IMR-90 (cell line): Measurements from ENCODE around the gene GNAS-AS1. TPM values are rescaled to one million over a fixed set of nuclear protein-coding genes. Genes with fewer than 3 reads are reported as not detected.

Experiments used
- ATAC-seq: fragments of 200-7000 bp; cut with Tn5 transposase; 2 replicates; pipeline ENCODE4 v1.9.1; 2020; ENCODE audit warnings: low read depth, mild to moderate bottlenecking, moderate library complexity
- BruUV-seq: library from RNA; stranded (reverse); fragments of 400-500 nt; replicated peaks from 2 replicates; lab custom pipeline; 2021; lab: Mats Ljungman, UMichigan
- CTCF ChIA-PET: fragments of 300-600 bp; formaldehyde crosslinking; extraction: SDS; loops from one replicate; lab custom pipeline; 2021; ENCODE audit warnings: antibody characterized with exemption; lab: Yijun Ruan, JAX
- POLR2A ChIA-PET: fragments of 300-600 bp; sonication (Branson Sonifier 250); formaldehyde crosslinking; loops from one replicate; lab custom pipeline; 2022; ENCODE audit warnings: antibody characterized with exemption; ENCODE audit not compliant: unreplicated experiment; lab: Charles Lee
- DNase-seq: peaks from one replicate; pipeline ENCODE4 v3.0.0; 2013
- H2AFZ ChIP-seq: replicated peaks from 2 replicates; pipeline ENCODE3; 2013; ENCODE audit warnings: low read length, mild to moderate bottlenecking; ENCODE audit not compliant: poor library complexity
- H2AK5ac ChIP-seq: 2 replicates; pipeline ENCODE4 v1.6.1; 2013; ENCODE audit warnings: low read depth, low read length, inconsistent platforms
- H2AK9ac ChIP-seq: replicated peaks from 2 replicates; pipeline ENCODE3; 2013; ENCODE audit warnings: mild to moderate bottlenecking, low read depth, low read length, moderate library complexity; ENCODE audit not compliant: poor library complexity
- H2BK120ac ChIP-seq: 2 replicates; pipeline ENCODE4 v1.6.1; 2013; ENCODE audit warnings: low read depth, low read length, inconsistent platforms
- H2BK15ac ChIP-seq: 3 replicates; pipeline ENCODE4 v1.6.1; 2013; ENCODE audit warnings: low read depth, low read length, inconsistent platforms
- H2BK20ac ChIP-seq: 2 replicates; pipeline ENCODE4 v1.6.1; 2013; ENCODE audit warnings: low read depth, mild to moderate bottlenecking, inconsistent platforms, low read length, moderate library complexity
- H2BK5ac ChIP-seq: 2 replicates; pipeline ENCODE4 v1.6.1; 2013; ENCODE audit warnings: mild to moderate bottlenecking, low read depth, low read length, inconsistent platforms; ENCODE audit not compliant: poor library complexity, severe bottlenecking
- H3K14ac ChIP-seq: replicated peaks from 2 replicates; pipeline ENCODE4 v1.6.1; 2013; ENCODE audit warnings: low read depth, low read length, inconsistent platforms
- H3K18ac ChIP-seq: 2 replicates; pipeline ENCODE4 v1.6.1; 2013; ENCODE audit warnings: low read depth, low read length, control low read depth
- H3K23ac ChIP-seq: 2 replicates; pipeline ENCODE4 v1.6.1; 2013; ENCODE audit warnings: low read depth, low read length, inconsistent platforms
- H3K27ac ChIP-seq: 2 replicates; pipeline ENCODE4 v1.5.1; 2013; ENCODE audit warnings: mild to moderate bottlenecking, control low read depth, low read length; ENCODE audit not compliant: insufficient read depth
- H3K27me3 ChIP-seq: 2 replicates; pipeline ENCODE4 v1.6.1; 2013; ENCODE audit warnings: low read length; ENCODE audit not compliant: control insufficient read depth, insufficient read depth
- H3K36me3 ChIP-seq: 2 replicates; pipeline ENCODE4 v1.6.1; 2013; ENCODE audit warnings: low read length, mixed read lengths; ENCODE audit not compliant: control insufficient read depth, insufficient read depth
- H3K4ac ChIP-seq: 2 replicates; pipeline ENCODE4 v1.6.1; 2013; ENCODE audit warnings: low read depth, low read length, inconsistent platforms
- H3K4me1 ChIP-seq: 2 replicates; pipeline ENCODE4 v1.6.1; 2013; ENCODE audit warnings: low read length, mixed read lengths; ENCODE audit not compliant: control insufficient read depth, insufficient read depth
- H3K4me2 ChIP-seq: 2 replicates; pipeline ENCODE4 v1.6.1; 2013; ENCODE audit warnings: low read depth, mild to moderate bottlenecking, control low read depth, low read length, moderate library complexity
- H3K4me3 ChIP-seq: 2 replicates; pipeline ENCODE4 v1.5.1; 2013; ENCODE audit warnings: low read depth, mild to moderate bottlenecking, control low read depth, low read length, moderate library complexity; ENCODE audit not compliant: insufficient read depth
- H3K56ac ChIP-seq: 2 replicates; pipeline ENCODE4 v1.6.1; 2013; ENCODE audit warnings: low read length, inconsistent platforms; ENCODE audit not compliant: insufficient read depth; ENCODE audit errors: extremely low read depth
- H3K79me1 ChIP-seq, 2 experiments: 2 replicates each; pipeline ENCODE4 v1.6.1; 2013; ENCODE audit warnings: low read length in 2 of 2, inconsistent platforms in 1 of 2, low read depth in 1 of 2
- H3K9ac ChIP-seq: 2 replicates; pipeline ENCODE4 v1.6.1; 2013; ENCODE audit warnings: low read depth, low read length, control low read depth
- H3K9me1 ChIP-seq: 2 replicates; pipeline ENCODE4 v1.6.1; 2013; ENCODE audit warnings: low read length, inconsistent platforms; ENCODE audit not compliant: insufficient read depth
- H3K9me3 ChIP-seq: 2 replicates; pipeline ENCODE4 v1.6.1; 2013; ENCODE audit warnings: low read length; ENCODE audit not compliant: control insufficient read depth, insufficient read depth
- H4K20me1 ChIP-seq: 2 replicates; pipeline ENCODE4 v1.6.1; 2013; ENCODE audit warnings: low read length, inconsistent platforms; ENCODE audit not compliant: insufficient read depth
- H4K5ac ChIP-seq: 2 replicates; pipeline ENCODE4 v1.6.1; 2013; ENCODE audit warnings: mild to moderate bottlenecking, low read depth, low read length, control low read depth
- H4K8ac ChIP-seq, 2 experiments: 2 replicates each; pipeline ENCODE4 v1.6.1; 2013; ENCODE audit warnings: low read depth in 2 of 2, low read length in 2 of 2, control low read depth in 1 of 2, inconsistent platforms in 1 of 2
- H4K91ac ChIP-seq: 2 replicates; pipeline ENCODE4 v1.6.1; 2013; ENCODE audit warnings: low read depth, low read length, inconsistent platforms; ENCODE audit not compliant: insufficient read depth
- BHLHE40 ChIP-seq: fragments of 150-350 bp; IDR thresholded peaks from 2 replicates; pipeline ENCODE4 v1.6.1; 2016; ENCODE audit warnings: mild to moderate bottlenecking, low read depth, low read length
- MXI1 ChIP-seq: IDR thresholded peaks from 2 replicates; pipeline ENCODE4 v1.6.1; 2012; ENCODE audit warnings: low read depth, mild to moderate bottlenecking, low read length, moderate library complexity, borderline replicate concordance
- RCOR1 ChIP-seq: IDR thresholded peaks from 2 replicates; pipeline ENCODE4 v1.6.1; 2012; ENCODE audit warnings: mild to moderate bottlenecking, low read length, improper control_type of control experiment; ENCODE audit not compliant: insufficient replicate concordance
- WGBS, 2 experiments: methylation state at CpG; one replicate each; pipeline versions ENCODE4 v1.1.5 to v1.1.7; 2013; ENCODE audit warnings: missing lambda C conversion rate in 2 of 2; ENCODE audit not compliant: insufficient read length in 1 of 2; ENCODE audit errors: extremely low coverage in 2 of 2; 5-methylcytosine and 5-hydroxymethylcytosine counted together
- dilution Hi-C: fragments of 300-500 bp; cut with HindIII; formaldehyde crosslinking; loops from one replicate; pipeline ENCODE4 v1.14.3; 2018; ENCODE audit warnings: low sequenced_read_pairs; ENCODE audit not compliant: unreplicated experiment
- in situ Hi-C: fragments of 300-500 bp; cut with MboI; formaldehyde crosslinking; loops from 3 replicates; pipeline ENCODE4 v1.14.3; 2019; ENCODE audit warnings: low sequenced_read_pairs, inconsistent platforms, mixed read lengths
- intact Hi-C: fragments of 100-400 bp; cut with micrococcal nuclease; formaldehyde crosslinking; loops from 2 replicates; pipeline ENCODE4 v1.10.0; 2022
- polyA plus RNA-seq, 3 experiments: library from polyadenylated mRNA; depleted of rRNA; stranded (reverse); fragments of >200 nt; gene quantifications; 2 replicates each; pipeline ENCODE4 v1.2.3, GENCODE V29; 2012; ENCODE audit warnings: low replicate concordance in 1 of 3
- total RNA-seq: library from RNA; depleted of rRNA; stranded (reverse); fragments of >200 nt; gene quantifications from 2 replicates; pipeline ENCODE4 v1.2.3, GENCODE V29; 2012

Gene GNAS-AS1
- total and polyA plus RNA-seq, 2 of the 4 experiments (the other 2 are of a cell fraction), result 0.54 to 0.60 TPM

DNA sequence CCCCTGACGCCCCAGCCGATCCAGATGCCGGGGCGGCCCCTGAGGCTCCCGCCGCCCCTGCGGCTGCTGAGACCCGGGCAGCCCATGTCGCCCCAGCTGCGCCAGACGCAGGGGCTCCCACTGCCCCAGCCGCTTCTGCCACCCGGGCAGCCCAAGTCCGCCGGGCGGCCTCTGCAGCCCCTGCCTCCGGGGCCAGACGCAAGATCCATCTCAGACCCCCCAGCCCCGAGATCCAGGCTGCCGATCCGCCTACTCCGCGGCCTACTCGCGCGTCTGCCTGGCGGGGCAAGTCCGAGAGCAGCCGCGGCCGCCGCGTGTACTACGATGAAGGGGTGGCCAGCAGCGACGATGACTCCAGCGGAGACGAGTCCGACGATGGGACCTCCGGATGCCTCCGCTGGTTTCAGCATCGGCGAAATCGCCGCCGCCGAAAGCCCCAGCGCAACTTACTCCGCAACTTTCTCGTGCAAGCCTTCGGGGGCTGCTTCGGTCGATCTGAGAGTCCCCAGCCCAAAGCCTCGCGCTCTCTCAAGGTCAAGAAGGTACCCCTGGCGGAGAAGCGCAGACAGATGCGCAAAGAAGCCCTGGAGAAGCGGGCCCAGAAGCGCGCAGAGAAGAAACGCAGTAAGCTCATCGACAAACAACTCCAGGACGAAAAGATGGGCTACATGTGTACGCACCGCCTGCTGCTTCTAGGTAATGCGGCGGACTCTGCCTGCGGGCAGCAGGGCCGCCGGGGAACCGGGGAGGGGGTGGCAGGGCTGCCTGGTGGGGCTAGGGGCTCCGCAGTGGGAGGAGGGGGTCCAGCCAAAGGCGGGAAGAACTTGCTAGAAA is 4.2 kb upstream of the GNAS-AS1 start:
- H3K14ac ChIP-seq, result no peak overlapping the region
- no peak overlapping the region for H2AK5ac ChIP-seq
- H3K27ac ChIP-seq, result no peak overlapping the region
- H3K56ac ChIP-seq, result no peak overlapping the region
- H3K4me3 ChIP-seq, result peak overlapping the region; percentile 20; the same call in 1 of the 2 replicates
- WGBS, 2 experiments, result 48% methylated on average over 57 of the region's 75 CpGs; no CpG with 5 or more reads in 1 of the 2 experiments
- ChIA-PET CTCF (no interaction called here), POLR2A (interaction anchor here (0.7 kb wide), 1 partner anchor 1249 kb away, joined by 4 read pairs; no protein-coding TSS in a partner anchor)
- peak; percentile 10 for ATAC-seq
- no TSS peak for BruUV-seq
- H2BK15ac ChIP-seq, result no peak overlapping the region
- peaks cover 0 to 11% of the 10 kb centered on the region in 2 experiments; a peak in 3 of 4 replicates for H3K79me1 ChIP-seq
- no peaks in the 10 kb centered on the region for H3K4me1 ChIP-seq
- H2AFZ ChIP-seq, result peak overlapping the region; percentile 27
- H2BK120ac ChIP-seq, result no peak overlapping the region
- DNase-seq, result no peak
- no peaks in the 10 kb centered on the region for H3K9me1 ChIP-seq
- no peaks in the 10 kb centered on the region for H3K36me3 ChIP-seq
- H3K9ac ChIP-seq, result no peak overlapping the region
- H3K18ac ChIP-seq, result no peak overlapping the region
- H3K4ac ChIP-seq, result no peak overlapping the region
- H2BK5ac ChIP-seq, result no peak overlapping the region
- H3K27me3 ChIP-seq, result peaks cover 51% of the 10 kb centered on the region
- no peak overlapping the region for H4K91ac ChIP-seq
- TF ChIP-seq MXI1 (no peak), BHLHE40 (no peak), RCOR1 (no peak)
- no peak overlapping the region for H2AK9ac ChIP-seq
- H2BK20ac ChIP-seq, result no peak overlapping the region
- no peak overlapping the region for H3K23ac ChIP-seq
- H4K20me1 ChIP-seq, result no peaks in the 10 kb centered on the region; the same call in 1 of the 2 replicates
- intact Hi-C loops (loop anchor here (5.0 kb wide), 1 partner anchor 163 kb away; the partner anchor contains the start of gene NPEPL1), in situ Hi-C loops (loop anchor here (10.0 kb wide), 2 partner anchors 380 to 630 kb away; partner anchors contain the start of gene ANKRD60), dilution Hi-C loops (no loop called here)
- H4K8ac ChIP-seq, result no peak overlapping the region
- H3K4me2 ChIP-seq, result peak overlapping the region; percentile 72
- H3K9me3 ChIP-seq, result no peaks in the 10 kb centered on the region
- H4K5ac ChIP-seq, result no peak overlapping the region
